Transverse colon (tissue), 4 donors: ENCODE measurements around the gene CDH6. TPM values are rescaled to one million over a fixed set of nuclear protein-coding genes. Genes with fewer than 3 reads are reported as not detected.

Experiments
- DNase-seq: peaks from one replicate; pipeline ENCODE4 v3.0.0-alpha.2; 2019
- H3K27ac ChIP-seq, 4 donors: fragments of 200-600 bp; sonication (generic); 2 replicates each; pipeline ENCODE4 v1.5.1; 2016 to 2018; ENCODE audit warnings: inconsistent platforms in 4 of 4
- H3K27me3 ChIP-seq: fragments of 200-600 bp; sonication (generic); 2 replicates; pipeline ENCODE4 v1.5.1; 2017; ENCODE audit warnings: inconsistent platforms
- H3K36me3 ChIP-seq, 4 donors: fragments of 200-600 bp; sonication (generic); 2 replicates each; pipeline ENCODE4 v1.5.1; 2017 to 2019; ENCODE audit warnings: inconsistent platforms in 4 of 4
- H3K4me1 ChIP-seq, 4 donors: fragments of 200-600 bp; sonication (generic); 2 replicates each; pipeline ENCODE4 v1.5.1; 2017 to 2020; ENCODE audit warnings: inconsistent platforms in 4 of 4
- H3K4me3 ChIP-seq, 4 donors: fragments of 200-600 bp; sonication (generic); 1 replicate in 1 of 4; 2 replicates in 3 of 4; pipeline versions ENCODE4 v1.5.1 to v1.6.1; 2017 to 2019; ENCODE audit warnings: inconsistent platforms in 4 of 4
- H3K9me3 ChIP-seq, 2 donors: fragments of 200-600 bp; sonication (generic); 2 replicates each; pipeline ENCODE4 v1.5.1; 2017 to 2019; ENCODE audit warnings: inconsistent platforms in 2 of 2
- EP300 ChIP-seq: sonication (generic); formaldehyde crosslinking; IDR thresholded peaks from one replicate; pipeline ENCODE4 v1.6.1; 2017; ENCODE audit warnings: antibody characterized with exemption, low read depth
- POLR2A ChIP-seq: fragments of 450-650 bp; IDR thresholded peaks from one replicate; pipeline ENCODE4 v1.6.1; 2016; ENCODE audit warnings: antibody characterized with exemption, mild to moderate bottlenecking, moderate library complexity
- POLR2AphosphoS5 ChIP-seq, 3 donors: sonication (generic); formaldehyde crosslinking; IDR thresholded peaks; one replicate each; pipeline ENCODE4 v1.6.1; 2016; ENCODE audit warnings: antibody characterized with exemption in 3 of 3
- WGBS, 2 donors: methylation state at CpG; one replicate each; pipeline ENCODE4 v1.1.5; 2018; ENCODE audit warnings: low coverage in 1 of 2; 5-methylcytosine and 5-hydroxymethylcytosine counted together
- in situ Hi-C, 4 donors: fragments of 200-750 bp; cut with MboI; loops; one replicate each; pipeline versions ENCODE4 v1.15.0 to v1.15.1; 2017; ENCODE audit warnings: low sequenced_read_pairs in 3 of 4, low pct_ligation_motif_present in 1 of 4, low pct_unique_long_range_greater_than_20kb in 1 of 4
- intact Hi-C: fragments of 100-400 bp; cut with DNase I; formaldehyde crosslinking; loops from one replicate; pipeline ENCODE4 v1.15.1; 2023; ENCODE audit warnings: low total_unique reads
- total RNA-seq, 4 donors: library from RNA; depleted of rRNA; stranded (reverse); fragments of >200 nt; gene quantifications; one replicate each; pipeline ENCODE4 v1.1.0, GENCODE V29; 2016
- TF ChIP-seq, protein P1 (sequence below), 5 experiments: fragments of 200-600 bp in 3 of 5; fragments of 450-650 bp in 2 of 5; sonication (generic) in 3 of 5; IDR thresholded peaks; 1 replicate in 2 of 5; 2 replicates in 3 of 5; pipeline ENCODE4 v1.5.1; 2016 to 2017; ENCODE audit warnings: antibody characterized with exemption in 5 of 5, inconsistent platforms in 3 of 5, mild to moderate bottlenecking in 2 of 5, moderate library complexity in 1 of 5

CDH6 gene
- total RNA-seq, 4 donors from 2014 or later: 0.60 to 1.2 (median 0.93) TPM

DNA sequence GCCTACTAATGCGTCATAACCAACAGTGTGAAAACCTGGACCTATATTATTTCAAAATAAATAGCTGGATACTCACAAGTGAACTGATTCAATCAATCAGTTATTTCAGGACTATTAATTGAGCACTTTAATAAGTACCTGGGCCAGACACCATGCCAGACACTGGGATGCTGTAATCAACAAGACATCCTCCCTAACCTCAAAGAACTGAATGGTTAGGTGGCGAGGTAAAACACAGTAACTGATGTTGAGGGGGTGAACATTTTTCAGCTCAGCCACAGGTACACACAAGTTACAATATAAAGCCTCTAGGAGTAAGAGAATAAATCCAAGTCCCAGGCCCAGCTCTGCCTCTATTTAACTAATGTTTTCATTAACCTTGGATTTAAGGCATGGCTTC, 24.0 kb downstream of the CDH6 start:
- H3K27ac ChIP-seq: no peak overlapping the region
- WGBS, 2 donors: 86 to 100% methylated on average over 2 of the region's 2 CpGs
- DNase-seq: no peak
- H3K9me3 ChIP-seq: no peaks in the 10 kb centered on the region
- no peaks in the 10 kb centered on the region for H3K36me3 ChIP-seq
- TF ChIP-seq POLR2AphosphoS5 (IDR thresholded peaks at IDR 0.05): no peak
- TF ChIP-seq POLR2A: no peak
- TF ChIP-seq EP300: no peak
- TF ChIP-seq, protein P1, sequence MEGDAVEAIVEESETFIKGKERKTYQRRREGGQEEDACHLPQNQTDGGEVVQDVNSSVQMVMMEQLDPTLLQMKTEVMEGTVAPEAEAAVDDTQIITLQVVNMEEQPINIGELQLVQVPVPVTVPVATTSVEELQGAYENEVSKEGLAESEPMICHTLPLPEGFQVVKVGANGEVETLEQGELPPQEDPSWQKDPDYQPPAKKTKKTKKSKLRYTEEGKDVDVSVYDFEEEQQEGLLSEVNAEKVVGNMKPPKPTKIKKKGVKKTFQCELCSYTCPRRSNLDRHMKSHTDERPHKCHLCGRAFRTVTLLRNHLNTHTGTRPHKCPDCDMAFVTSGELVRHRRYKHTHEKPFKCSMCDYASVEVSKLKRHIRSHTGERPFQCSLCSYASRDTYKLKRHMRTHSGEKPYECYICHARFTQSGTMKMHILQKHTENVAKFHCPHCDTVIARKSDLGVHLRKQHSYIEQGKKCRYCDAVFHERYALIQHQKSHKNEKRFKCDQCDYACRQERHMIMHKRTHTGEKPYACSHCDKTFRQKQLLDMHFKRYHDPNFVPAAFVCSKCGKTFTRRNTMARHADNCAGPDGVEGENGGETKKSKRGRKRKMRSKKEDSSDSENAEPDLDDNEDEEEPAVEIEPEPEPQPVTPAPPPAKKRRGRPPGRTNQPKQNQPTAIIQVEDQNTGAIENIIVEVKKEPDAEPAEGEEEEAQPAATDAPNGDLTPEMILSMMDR (IDR thresholded peaks at IDR 0.05): no peak
- H3K27me3 ChIP-seq: no peaks in the 10 kb centered on the region
- H3K4me1 ChIP-seq: peaks cover 0 to 10% (median 2%) of the 10 kb centered on the region in 4 donors
- intact Hi-C loops (no loop called here), in situ Hi-C loops (no loop called here)
- no peak overlapping the region for H3K4me3 ChIP-seq

DNA sequence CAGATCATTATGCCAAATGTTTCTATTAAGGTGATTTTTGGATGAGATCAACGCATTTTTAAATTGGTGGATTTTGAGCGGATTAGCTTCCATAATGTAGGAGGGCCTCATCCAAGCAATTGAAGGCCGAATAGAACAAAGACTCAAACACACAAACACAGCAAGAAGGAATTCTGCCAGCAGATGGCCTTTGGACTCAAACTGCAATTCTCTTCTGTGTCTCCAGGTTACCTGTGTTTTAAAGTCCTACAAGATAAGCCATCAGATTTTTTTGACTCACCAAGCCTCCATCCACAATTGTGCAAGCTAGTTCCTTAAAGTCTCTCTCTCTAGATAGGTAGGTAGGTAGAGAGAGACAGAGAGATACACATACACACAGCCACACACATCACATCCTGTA, 25.5 kb downstream of the CDH6 start:
- no peak overlapping the region for H3K27ac ChIP-seq
- intact Hi-C loops (loop anchor here (2.0 kb wide), 1 partner anchor 78 kb away; no protein-coding TSS in a partner anchor), in situ Hi-C loops (no loop called here)
- 56 to 73% methylated on average over 3 of the region's 3 CpGs for whole genome bisulfite sequencing, 2 donors
- H3K4me1 ChIP-seq: peaks cover 0 to 10% (median 2%) of the 10 kb centered on the region in 4 donors
- TF ChIP-seq, protein P1 (IDR thresholded peaks at IDR 0.05): peak in 1 of 5 experiments; percentile 27
- TF ChIP-seq POLR2AphosphoS5 (IDR thresholded peaks at IDR 0.05): no peak
- H3K36me3 ChIP-seq: no peaks in the 10 kb centered on the region
- H3K4me3 ChIP-seq: no peak overlapping the region
- DNase-seq: peak; percentile 24
- H3K9me3 ChIP-seq: no peaks in the 10 kb centered on the region
- no peaks in the 10 kb centered on the region for H3K27me3 ChIP-seq

DNA sequence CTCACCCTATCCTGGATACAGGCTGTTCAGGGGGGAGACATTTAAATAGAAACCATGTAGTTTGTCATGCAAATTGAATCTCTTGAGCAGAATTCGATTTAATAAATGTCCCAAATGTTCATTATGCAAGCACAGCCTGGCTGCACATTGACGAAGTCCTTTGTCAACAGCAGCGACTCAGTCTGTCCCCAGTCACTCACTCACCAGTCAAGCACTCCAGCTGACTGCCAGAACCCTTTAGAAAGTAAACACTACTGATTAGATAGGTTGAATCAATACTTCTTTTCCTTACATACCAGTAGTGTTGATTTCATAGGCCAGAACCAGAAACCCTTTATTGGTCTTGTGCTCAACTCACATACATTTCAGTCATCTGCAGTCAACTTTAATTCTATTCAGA, 27.5 kb downstream of the CDH6 start:
- Histone ChIP-seq H3K27me3 (no peaks in the 10 kb centered on the region), H3K27ac (no peak overlapping the region), H3K4me1 (peaks cover 0 to 10% (median 2%) of the 10 kb centered on the region in 4 donors), H3K36me3 (no peaks in the 10 kb centered on the region), H3K9me3 (no peaks in the 10 kb centered on the region), H3K4me3 (no peak overlapping the region)
- intact Hi-C loops: no loop called here
- TF ChIP-seq POLR2AphosphoS5 (IDR thresholded peaks at IDR 0.05) (no peak), POLR2A (no peak), EP300 (no peak)
- TF ChIP-seq, protein P1 (IDR thresholded peaks at IDR 0.05): no peak
- 37 to 55% methylated on average over 3 of the region's 3 CpGs for WGBS, 2 donors
- in situ Hi-C loops: no loop called here
- DNase-seq: no peak

DNA sequence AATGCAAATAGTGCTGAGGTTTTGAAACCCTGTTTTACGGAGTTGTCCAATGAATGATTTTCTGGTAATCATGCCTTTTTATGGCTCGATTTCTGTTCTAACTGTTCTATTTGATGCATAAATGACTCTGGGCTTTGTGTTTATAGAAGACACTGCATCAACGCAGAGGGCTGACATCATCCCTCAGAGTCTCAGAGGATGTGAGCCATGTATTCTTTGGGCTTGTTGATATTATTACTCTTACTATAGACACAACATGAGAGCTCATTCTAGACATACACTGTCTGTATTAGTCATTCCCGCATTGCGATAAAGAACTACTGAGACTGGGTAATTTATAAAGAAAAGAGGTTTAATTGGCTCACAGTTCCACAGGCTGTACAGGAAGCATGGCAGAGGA, 31.6 kb downstream of the CDH6 start:
- 77 to 80% methylated on average over 5 of the region's 5 CpGs for WGBS, 2 donors
- H3K27ac ChIP-seq: no peak overlapping the region
- in situ Hi-C loops: no loop called here

More for the DNA sequence above, 31.6 kb downstream of the CDH6 start:
- TF ChIP-seq POLR2A: no peak
- no peak for TF ChIP-seq POLR2AphosphoS5 (IDR thresholded peaks at IDR 0.05)
- TF ChIP-seq, protein P1 (IDR thresholded peaks at IDR 0.05): no peak
- TF ChIP-seq EP300: no peak
- no peak for DNase-seq
- intact Hi-C loops: no loop called here
- Histone ChIP-seq H3K36me3 (no peaks in the 10 kb centered on the region), H3K4me3 (no peak overlapping the region), H3K27me3 (no peaks in the 10 kb centered on the region), H3K4me1 (no peaks in the 10 kb centered on the region), H3K9me3 (no peaks in the 10 kb centered on the region)
